HepG2 (cell line): ENCODE data around the gene EXOSC7. TPM values are rescaled to one million over a fixed set of nuclear protein-coding genes. Genes with fewer than 3 reads are reported as not detected.

Experiments
- AHR ChIP-seq: IDR thresholded peaks from 2 replicates; pipeline ENCODE4 v1.6.1; 2018; ENCODE audit warnings: missing genetic modification reagents, missing compliant biosample characterization
- BHLHE40 ChIP-seq: IDR thresholded peaks from 2 replicates; pipeline ENCODE4 v1.6.1; 2011; ENCODE audit warnings: low read length, improper control_type of control experiment
- FOSL2 ChIP-seq: sonication (generic); formaldehyde crosslinking; IDR thresholded peaks from 2 replicates; pipeline ENCODE4 v1.4.0; 2020; ENCODE audit warnings: missing genetic modification reagents
- FOXA3 ChIP-seq: IDR thresholded peaks from 2 replicates; pipeline ENCODE4 v1.6.1; 2016; ENCODE audit warnings: missing genetic modification reagents, missing compliant biosample characterization
- KLF15 ChIP-seq: sonication (generic); formaldehyde crosslinking; IDR thresholded peaks from 2 replicates; pipeline ENCODE4 v1.8.1; 2023; ENCODE audit warnings: borderline replicate concordance, mild to moderate bottlenecking, inconsistent platforms, missing genetic modification reagents, mixed read lengths
- KMT2B ChIP-seq: IDR thresholded peaks from 2 replicates; pipeline ENCODE4 v1.6.1; 2016; ENCODE audit warnings: missing genetic modification reagents, missing compliant biosample characterization
- NR2C2 ChIP-seq: sonication (generic); formaldehyde crosslinking; IDR thresholded peaks from 2 replicates; pipeline ENCODE4 v1.4.0; 2020; ENCODE audit warnings: missing genetic modification reagents, mild to moderate bottlenecking, moderate library complexity, borderline replicate concordance
- PRDM15 ChIP-seq: sonication (generic); formaldehyde crosslinking; IDR thresholded peaks from 2 replicates; pipeline ENCODE4 v1.4.0; 2020; ENCODE audit warnings: missing genetic modification reagents
- SAP130 ChIP-seq: IDR thresholded peaks from 2 replicates; pipeline ENCODE4 v1.6.1; 2016; ENCODE audit warnings: low read depth
- SMC3 ChIP-seq: IDR thresholded peaks from 2 replicates; pipeline ENCODE4 v1.6.1; 2011; ENCODE audit warnings: low read length, improper control_type of control experiment
- ZBTB33 ChIP-seq: sonication (generic); formaldehyde crosslinking; IDR thresholded peaks from 2 replicates; pipeline ENCODE4 v1.4.0; 2020; ENCODE audit warnings: missing genetic modification reagents
- ZHX1 ChIP-seq: sonication (generic); formaldehyde crosslinking; IDR thresholded peaks from 2 replicates; pipeline ENCODE4 v1.8.1; 2022; ENCODE audit warnings: low read depth, mild to moderate bottlenecking, missing genetic modification reagents
- ZMYM4 ChIP-seq: sonication (generic); formaldehyde crosslinking; IDR thresholded peaks from 2 replicates; pipeline ENCODE4 v1.8.1; 2023; ENCODE audit warnings: mild to moderate bottlenecking, missing genetic modification reagents
- ZNF124 ChIP-seq: sonication (generic); formaldehyde crosslinking; IDR thresholded peaks from 2 replicates; pipeline ENCODE4 v1.4.0; 2020; ENCODE audit warnings: missing genetic modification reagents
- ZNF296 ChIP-seq: sonication (generic); formaldehyde crosslinking; conservative IDR thresholded peaks from 2 replicates; pipeline ENCODE4 v1.5.0; 2020; ENCODE audit warnings: mild to moderate bottlenecking, missing genetic modification reagents
- ZNF441 ChIP-seq: sonication (generic); formaldehyde crosslinking; IDR thresholded peaks from 2 replicates; pipeline ENCODE4 v1.7.0; 2021; ENCODE audit warnings: missing genetic modification reagents, borderline replicate concordance
- ZNF451 ChIP-seq: sonication (generic); formaldehyde crosslinking; IDR thresholded peaks from 2 replicates; pipeline ENCODE4 v1.5.0; 2020; ENCODE audit warnings: mild to moderate bottlenecking, missing genetic modification reagents
- ZNF562 ChIP-seq: sonication (generic); formaldehyde crosslinking; IDR thresholded peaks from 2 replicates; pipeline ENCODE4 v1.8.0; 2022; ENCODE audit warnings: missing genetic modification reagents, borderline replicate concordance
- ZSCAN9 ChIP-seq: IDR thresholded peaks from 2 replicates; pipeline ENCODE4 v1.6.1; 2016; ENCODE audit warnings: borderline replicate concordance
- polyA plus RNA-seq, 8 experiments: library from polyadenylated mRNA; depleted of rRNA in 3 of 8; stranded (reverse) in 7 of 8; unstranded in 1 of 8; fragments of >200 nt; fragmentation: Illumina TruSeq in 4 of 8; extraction: Trizol in 4 of 8; gene quantifications; 2 replicates each; pipeline versions ENCODE4 v1.2.1 to v1.2.3, GENCODE V29; 2011 to 2016; ENCODE audit warnings: low read depth in 4 of 8, missing spikeins in 1 of 8, mixed read lengths in 1 of 8; ENCODE audit not compliant: insufficient read depth in 1 of 8
- total RNA-seq, 5 experiments: library from RNA; depleted of rRNA; stranded (reverse); fragments of >200 nt; fragmentation: Illumina TruSeq; extraction: Trizol; gene quantifications; 2 replicates each; pipeline ENCODE4 v1.2.3, GENCODE V29; 2016; ENCODE audit warnings: low read depth in 1 of 5
- TF ChIP-seq, protein P1 (sequence below): sonication (generic); formaldehyde crosslinking; IDR thresholded peaks from 2 replicates; pipeline ENCODE4 v1.5.1; 2020; ENCODE audit warnings: missing genetic modification reagents, mild to moderate bottlenecking, borderline replicate concordance

Gene EXOSC7
- total and polyA plus RNA-seq, 2 of the 13 experiments (the other 11 are each of a cell fraction or from before 2014, with no cell fraction given) = 68.3 to 74.7 TPM

GRCh38 chr3:45037720-45038455, 61.8 kb downstream of the EXOSC7 start (continued):
- TF ChIP-seq KLF15 (CRISPR knock-in tag) (no peak), KMT2B (no peak), BHLHE40 (0 out of 2 replicates have a peak, but pooled peaks have one; percentile 26), ZHX1 (CRISPR knock-in tag) (no peak), ZNF451 (CRISPR knock-in tag) (no peak), FOXA3 (peak; percentile 39; the same call in 1 of the 2 replicates), PRDM15 (CRISPR knock-in tag) (no peak), NR2C2 (no peak), AHR (0 out of 2 replicates have a peak, but pooled peaks have one; percentile 49), ZNF441 (CRISPR knock-in tag) (peak; percentile 53; the same call in 1 of the 2 replicates), ZNF562 (CRISPR knock-in tag) (no peak), ZMYM4 (peak; percentile 33; the same call in 1 of the 2 replicates), SAP130 (CRISPR knock-in tag) (peak; percentile 45), SMC3 (peak; percentile 92), ZNF296 (no peak), ZNF124 (CRISPR knock-in tag) (no peak), FOSL2 (CRISPR knock-in tag) (peak; percentile 58), ZSCAN9 (CRISPR knock-in tag) (0 out of 2 replicates have a peak, but pooled peaks have one; percentile 48), ZBTB33 (peak; percentile 37; the same call in 1 of the 2 replicates)
- TF ChIP-seq, protein P1, sequence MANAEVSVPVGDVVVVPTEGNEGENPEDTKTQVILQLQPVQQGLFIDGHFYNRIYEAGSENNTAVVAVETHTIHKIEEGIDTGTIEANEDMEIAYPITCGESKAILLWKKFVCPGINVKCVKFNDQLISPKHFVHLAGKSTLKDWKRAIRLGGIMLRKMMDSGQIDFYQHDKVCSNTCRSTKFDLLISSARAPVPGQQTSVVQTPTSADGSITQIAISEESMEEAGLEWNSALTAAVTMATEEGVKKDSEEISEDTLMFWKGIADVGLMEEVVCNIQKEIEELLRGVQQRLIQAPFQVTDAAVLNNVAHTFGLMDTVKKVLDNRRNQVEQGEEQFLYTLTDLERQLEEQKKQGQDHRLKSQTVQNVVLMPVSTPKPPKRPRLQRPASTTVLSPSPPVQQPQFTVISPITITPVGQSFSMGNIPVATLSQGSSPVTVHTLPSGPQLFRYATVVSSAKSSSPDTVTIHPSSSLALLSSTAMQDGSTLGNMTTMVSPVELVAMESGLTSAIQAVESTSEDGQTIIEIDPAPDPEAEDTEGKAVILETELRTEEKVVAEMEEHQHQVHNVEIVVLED (CRISPR knock-in tag) = no peak
